GM13977 (cell line): Measurements from ENCODE around the gene BCL6.
"Not testable (repeated sequence)": the region's sequence is repeated elsewhere in the genome, so short reads cannot be mapped to it uniquely, and the experiment has no call there.

Source experiments
- DNase-seq: peaks from one replicate; pipeline ENCODE4 v3.0.0; 2012; ENCODE audit warnings: low spot score
- in situ Hi-C: fragments of 300-500 bp; cut with MboI; formaldehyde crosslinking; loops from one replicate; pipeline ENCODE4 v1.12.0; 2022; ENCODE audit warnings: low sequenced_read_pairs, low pct_unique_long_range_greater_than_20kb, mixed read lengths, inconsistent platforms; ENCODE audit not compliant: unreplicated experiment
- TF ChIP-seq, protein P1 (sequence below): IDR thresholded peaks from 2 replicates; pipeline ENCODE4 v1.5.1; 2012; ENCODE audit warnings: mild to moderate bottlenecking, control low read depth; ENCODE audit not compliant: insufficient read depth; ENCODE audit errors: extremely low read depth, missing control alignments

The BCL6 gene

DNA sequence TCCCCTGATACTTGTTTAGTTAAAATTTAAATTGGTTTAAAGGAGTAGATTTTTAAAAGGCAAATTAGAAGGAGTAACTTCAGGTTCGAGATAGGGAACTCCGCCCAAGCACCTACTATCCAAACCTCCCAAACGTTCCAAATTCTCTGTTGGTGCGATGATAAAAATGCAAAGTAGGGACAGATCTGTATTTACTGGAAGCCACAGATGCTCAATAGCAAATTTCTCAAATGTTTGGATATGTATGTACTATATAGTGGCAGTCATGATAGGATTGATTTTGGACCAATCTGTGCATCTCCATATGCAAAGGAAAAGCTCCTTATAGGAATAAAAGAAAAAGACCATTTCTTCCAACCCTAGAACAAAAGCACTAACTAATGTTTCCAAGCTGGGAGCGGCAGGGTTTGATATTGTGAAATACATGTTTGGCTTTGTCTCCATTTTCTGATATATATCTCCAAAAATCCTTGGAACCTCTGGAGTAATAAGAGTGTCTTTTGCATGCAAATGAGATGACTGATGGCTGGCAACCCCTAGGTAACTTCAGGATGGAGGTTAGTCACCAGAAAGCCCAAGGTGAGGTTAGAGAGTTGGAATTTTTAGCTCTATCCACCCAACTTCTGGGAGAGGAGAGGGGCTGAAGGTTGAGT, 58.5 kb downstream of the BCL6 start:
- TF ChIP-seq, protein P1, sequence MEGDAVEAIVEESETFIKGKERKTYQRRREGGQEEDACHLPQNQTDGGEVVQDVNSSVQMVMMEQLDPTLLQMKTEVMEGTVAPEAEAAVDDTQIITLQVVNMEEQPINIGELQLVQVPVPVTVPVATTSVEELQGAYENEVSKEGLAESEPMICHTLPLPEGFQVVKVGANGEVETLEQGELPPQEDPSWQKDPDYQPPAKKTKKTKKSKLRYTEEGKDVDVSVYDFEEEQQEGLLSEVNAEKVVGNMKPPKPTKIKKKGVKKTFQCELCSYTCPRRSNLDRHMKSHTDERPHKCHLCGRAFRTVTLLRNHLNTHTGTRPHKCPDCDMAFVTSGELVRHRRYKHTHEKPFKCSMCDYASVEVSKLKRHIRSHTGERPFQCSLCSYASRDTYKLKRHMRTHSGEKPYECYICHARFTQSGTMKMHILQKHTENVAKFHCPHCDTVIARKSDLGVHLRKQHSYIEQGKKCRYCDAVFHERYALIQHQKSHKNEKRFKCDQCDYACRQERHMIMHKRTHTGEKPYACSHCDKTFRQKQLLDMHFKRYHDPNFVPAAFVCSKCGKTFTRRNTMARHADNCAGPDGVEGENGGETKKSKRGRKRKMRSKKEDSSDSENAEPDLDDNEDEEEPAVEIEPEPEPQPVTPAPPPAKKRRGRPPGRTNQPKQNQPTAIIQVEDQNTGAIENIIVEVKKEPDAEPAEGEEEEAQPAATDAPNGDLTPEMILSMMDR: no peak
- in situ Hi-C loops: no loop called here
- DNase-seq: no peak

DNA sequence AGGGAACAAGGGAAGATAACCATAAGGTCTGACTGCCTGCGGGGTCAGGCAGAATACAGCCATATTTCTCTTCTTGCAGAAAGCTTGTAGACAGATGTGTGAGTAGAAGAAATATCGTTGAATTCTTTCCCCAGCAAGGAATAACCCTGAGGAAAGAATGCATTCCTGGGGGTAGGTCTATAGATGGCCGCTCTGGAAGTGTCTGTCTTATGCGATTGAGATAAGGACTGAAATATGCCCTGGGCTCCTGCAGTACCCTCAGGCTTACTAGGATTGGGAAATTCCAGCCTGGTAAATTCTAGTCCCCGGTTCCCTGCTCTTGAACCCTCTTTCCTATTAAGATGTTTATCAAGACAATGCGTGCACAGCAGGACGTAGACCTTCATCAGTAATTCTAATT, 59.3 kb downstream of the BCL6 start:
- no peak for DNase-seq
- TF ChIP-seq, protein P1: no peak
- in situ Hi-C loops: no loop called here

DNA sequence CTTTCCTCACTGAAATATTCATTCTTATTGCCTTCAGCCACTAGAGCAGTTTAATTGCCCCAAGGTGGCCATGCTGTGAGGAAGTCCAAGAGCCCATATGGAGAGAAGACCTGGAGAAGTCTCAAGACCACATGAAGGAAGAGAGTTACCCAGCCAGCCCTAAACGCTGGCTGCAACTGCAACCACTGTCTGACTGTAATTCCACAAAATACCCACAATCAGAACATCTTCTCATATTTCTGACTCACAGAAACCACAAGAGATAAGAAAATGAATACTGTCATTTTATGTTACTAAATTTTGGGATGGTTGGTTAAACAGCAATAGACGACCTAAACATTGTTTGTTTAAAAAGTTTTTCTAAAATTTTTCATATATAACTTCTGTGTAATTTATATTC, 60.4 kb downstream of the BCL6 start:
- in situ Hi-C loops: loop anchor here (5.0 kb wide), 1 partner anchor 368 kb away; no protein-coding TSS in a partner anchor
- TF ChIP-seq, protein P1: no peak
- DNase-seq: no peak

DNA sequence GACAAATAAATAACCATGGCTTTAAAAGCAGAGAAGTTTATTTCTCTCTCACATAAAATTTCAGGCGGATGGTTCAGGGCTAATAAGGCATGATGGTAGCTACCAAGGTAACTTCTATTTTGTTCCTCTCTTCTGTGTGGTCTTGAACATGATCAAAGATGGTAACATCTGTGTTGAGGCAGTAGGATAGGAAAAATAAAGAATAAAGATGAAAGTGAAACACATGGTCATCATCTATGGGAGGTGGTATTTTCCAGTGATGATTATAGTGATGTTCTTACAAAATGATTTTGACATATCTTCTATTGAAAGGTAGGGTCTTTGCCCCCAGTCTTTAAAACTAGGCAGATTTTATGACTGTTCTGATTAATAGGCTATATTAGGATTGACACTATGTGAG, 60.8 kb downstream of the BCL6 start:
- TF ChIP-seq, protein P1: no peak
- in situ Hi-C loops: loop anchor here (5.0 kb wide), 1 partner anchor 367 kb away; no protein-coding TSS in a partner anchor
- no peak for DNase-seq

DNA sequence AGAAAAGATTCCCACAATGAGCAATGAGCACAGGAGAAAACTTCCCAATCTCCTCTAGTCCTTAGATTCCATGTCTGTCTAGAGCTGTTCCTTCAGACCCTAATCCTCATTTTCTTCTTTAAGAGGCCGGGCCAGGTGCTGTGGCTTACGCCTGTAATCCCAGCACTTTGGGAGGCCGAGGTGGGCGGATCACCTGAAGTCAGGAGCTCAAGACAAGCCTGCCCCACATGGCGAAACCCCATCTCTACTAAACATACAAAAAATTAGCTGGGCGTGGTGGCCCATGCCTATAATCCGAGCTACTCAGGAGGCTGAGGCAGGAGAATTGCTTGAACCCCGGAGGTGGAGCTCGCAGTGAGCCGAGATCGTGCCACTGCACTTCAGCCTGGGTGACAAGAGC, 63.5 kb downstream of the BCL6 start:
- in situ Hi-C loops: loop anchor here (5.0 kb wide), 1 partner anchor 364 kb away; no protein-coding TSS in a partner anchor
- DNase-seq: not testable (repeated sequence)

DNA sequence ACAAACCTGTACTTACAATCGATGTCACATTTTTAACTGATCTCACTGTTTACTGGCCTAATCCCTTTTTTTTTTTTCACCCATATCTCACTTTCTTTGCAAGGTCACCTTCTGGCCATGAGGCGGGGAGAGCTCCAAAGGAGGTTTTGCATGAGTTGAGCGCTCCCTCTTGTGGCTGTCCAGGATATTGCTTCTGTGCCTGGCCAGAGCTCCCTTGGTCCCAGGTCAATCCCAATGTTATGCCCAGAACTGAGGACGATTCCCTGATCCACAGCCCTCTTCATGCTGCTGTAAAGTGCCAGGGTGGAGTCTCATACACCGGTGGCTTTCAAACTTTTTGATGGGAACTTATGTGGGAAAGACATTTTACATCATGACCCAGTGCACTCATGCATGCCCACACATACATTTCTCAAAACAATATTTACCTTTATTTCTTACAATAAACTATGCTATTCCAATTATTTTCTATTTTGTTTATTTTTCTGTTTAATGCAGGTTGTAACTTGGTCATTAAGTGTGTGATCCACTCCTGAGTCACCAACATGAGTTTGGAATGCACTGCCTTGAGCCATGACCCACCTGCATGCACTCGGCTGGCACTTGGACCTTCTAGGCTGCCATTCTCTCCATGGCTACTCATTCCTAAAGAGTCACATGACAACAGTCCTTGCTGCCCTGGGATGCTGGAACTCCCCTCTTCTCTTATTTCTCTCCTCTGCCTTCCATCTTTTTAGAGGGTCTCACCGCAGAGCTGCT, 65.5 kb downstream of the BCL6 start:
- in situ Hi-C loops: loop anchor here (5.0 kb wide), 1 partner anchor 363 kb away; no protein-coding TSS in a partner anchor
- DNase-seq: peak; percentile 72

More for the DNA sequence above, 65.5 kb downstream of the BCL6 start:
- TF ChIP-seq, protein P1: peak; percentile 93
